GM18870 (cell line): ENCODE data around the gene NRCAM.
A peak's percentile ranks its signal among the peaks of the same experiment; 100 is the strongest.
"Not testable (repeated sequence)": the region's sequence is repeated elsewhere in the genome, so short reads cannot be mapped to it uniquely, and the experiment has no call there.

Source experiments
- ATAC-seq: cut with Tn5 transposase; IDR thresholded peaks from one replicate; pipeline ENCODE4 v1.9.1; 2021; ENCODE audit warnings: moderate library complexity; ENCODE audit not compliant: unreplicated experiment

The NRCAM gene

GRCh38 chr7:108403597-108404217 lies 52.5 kb downstream of the NRCAM start:
- no peak for ATAC-seq

GRCh38 chr7:108402865-108403264 lies 53.4 kb downstream of the NRCAM start:
- no peak for ATAC-seq

- no peak for ATAC-seq
Measured at GRCh38 chr7:108396080-108396479, 60.2 kb downstream of the NRCAM start.

- ATAC-seq, result no peak
Measured at GRCh38 chr7:108395426-108395825, 60.8 kb downstream of the NRCAM start.

GRCh38 chr7:108393097-108393496 lies 63.1 kb downstream of the NRCAM start:
- ATAC-seq, result not testable (repeated sequence)

- ATAC-seq, result not testable (repeated sequence)
Measured at GRCh38 chr7:108387686-108388085, 68.5 kb downstream of the NRCAM start.

GRCh38 chr7:108385834-108386422 lies 70.3 kb downstream of the NRCAM start:
- ATAC-seq, result no peak

GRCh38 chr7:108384716-108385483 lies 71.3 kb downstream of the NRCAM start:
- ATAC-seq, result peak; percentile 63

GRCh38 chr7:108382932-108383331 lies 73.3 kb downstream of the NRCAM start:
- no peak for ATAC-seq

GRCh38 chr7:108380517-108380916 lies 75.7 kb downstream of the NRCAM start:
- ATAC-seq, result no peak

GRCh38 chr7:108376206-108376605 lies 80.0 kb downstream of the NRCAM start:
- no peak for ATAC-seq

GRCh38 chr7:108375668-108376067 lies 80.6 kb downstream of the NRCAM start:
- no peak for ATAC-seq

GRCh38 chr7:108374899-108375298 lies 81.3 kb downstream of the NRCAM start:
- no peak for ATAC-seq

- no peak for ATAC-seq
Measured at GRCh38 chr7:108372618-108373017, 83.6 kb downstream of the NRCAM start.

GRCh38 chr7:108370616-108371015 lies 85.6 kb downstream of the NRCAM start:
- ATAC-seq, result no peak

GRCh38 chr7:108368466-108368865 lies 87.8 kb downstream of the NRCAM start:
- ATAC-seq, result no peak

GRCh38 chr7:108367946-108368345 lies 88.3 kb downstream of the NRCAM start:
- ATAC-seq, result no peak

- no peak for ATAC-seq
Measured at GRCh38 chr7:108367314-108367713, 88.9 kb downstream of the NRCAM start.

- ATAC-seq, result no peak
Measured at GRCh38 chr7:108363659-108364058, 92.6 kb downstream of the NRCAM start.

GRCh38 chr7:108360058-108360800 lies 96.0 kb downstream of the NRCAM start:
- no peak for ATAC-seq

GRCh38 chr7:108358553-108358952 lies 97.7 kb downstream of the NRCAM start:
- no peak for ATAC-seq
